AG08396 (cell line): Measurements from ENCODE around the gene HIP1R.
"Not testable (repeated sequence)": the region's sequence is repeated elsewhere in the genome, so short reads cannot be mapped to it uniquely, and the experiment has no call there.

Experiments used
- DNase-seq: peaks from one replicate; pipeline ENCODE4 v3.0.0; 2012; ENCODE audit warnings: low spot score, mixed read lengths

The HIP1R gene

DNA sequence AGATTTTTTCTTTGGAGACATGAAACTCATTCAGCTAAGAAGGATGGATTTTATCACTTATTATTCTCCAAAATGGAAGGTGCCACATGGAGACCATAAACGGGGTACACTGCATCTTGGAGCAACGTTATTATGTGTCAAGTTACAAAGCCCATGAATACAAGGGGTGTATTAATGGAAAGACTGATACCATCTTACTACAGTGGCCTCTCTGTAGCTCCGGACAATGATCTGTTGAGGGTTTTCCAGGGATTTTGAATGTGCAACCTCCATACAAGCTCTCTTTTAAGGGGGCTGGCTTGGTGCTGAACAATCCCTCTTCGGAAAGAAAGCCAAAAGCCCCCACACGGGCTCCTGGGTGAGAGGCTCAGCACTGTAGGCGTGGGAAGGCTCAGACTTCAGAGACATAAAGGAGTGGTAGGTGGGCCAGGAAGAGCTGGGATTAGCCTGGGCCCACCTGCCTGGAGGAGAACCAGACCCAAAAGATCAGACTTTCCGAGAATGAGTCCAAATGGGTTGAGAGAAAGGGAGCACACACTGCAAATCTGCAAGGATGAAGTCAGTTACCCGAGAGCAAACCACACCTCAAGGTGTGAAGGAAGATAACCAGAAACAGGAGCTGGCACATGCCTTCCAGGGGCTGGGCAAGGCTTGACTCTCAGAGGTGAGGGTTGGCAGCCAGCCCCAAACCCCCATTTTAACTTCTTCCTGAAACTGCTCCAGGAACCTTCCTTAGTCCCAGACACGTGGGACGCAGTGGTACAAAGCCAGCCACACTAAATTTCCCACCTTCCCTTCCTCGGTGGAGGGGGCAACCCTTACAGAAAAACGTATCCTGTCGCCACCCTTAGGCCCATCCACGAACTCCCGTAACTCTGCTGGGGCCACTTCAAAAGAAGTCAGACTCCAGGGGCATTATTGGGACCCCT lies 59.2 kb downstream of the HIP1R start:
- no peak for DNase-seq

- DNase-seq, result no peak
Observed at GRCh38 chr12:122895320-122895703, 60.1 kb downstream of the HIP1R start.

DNA sequence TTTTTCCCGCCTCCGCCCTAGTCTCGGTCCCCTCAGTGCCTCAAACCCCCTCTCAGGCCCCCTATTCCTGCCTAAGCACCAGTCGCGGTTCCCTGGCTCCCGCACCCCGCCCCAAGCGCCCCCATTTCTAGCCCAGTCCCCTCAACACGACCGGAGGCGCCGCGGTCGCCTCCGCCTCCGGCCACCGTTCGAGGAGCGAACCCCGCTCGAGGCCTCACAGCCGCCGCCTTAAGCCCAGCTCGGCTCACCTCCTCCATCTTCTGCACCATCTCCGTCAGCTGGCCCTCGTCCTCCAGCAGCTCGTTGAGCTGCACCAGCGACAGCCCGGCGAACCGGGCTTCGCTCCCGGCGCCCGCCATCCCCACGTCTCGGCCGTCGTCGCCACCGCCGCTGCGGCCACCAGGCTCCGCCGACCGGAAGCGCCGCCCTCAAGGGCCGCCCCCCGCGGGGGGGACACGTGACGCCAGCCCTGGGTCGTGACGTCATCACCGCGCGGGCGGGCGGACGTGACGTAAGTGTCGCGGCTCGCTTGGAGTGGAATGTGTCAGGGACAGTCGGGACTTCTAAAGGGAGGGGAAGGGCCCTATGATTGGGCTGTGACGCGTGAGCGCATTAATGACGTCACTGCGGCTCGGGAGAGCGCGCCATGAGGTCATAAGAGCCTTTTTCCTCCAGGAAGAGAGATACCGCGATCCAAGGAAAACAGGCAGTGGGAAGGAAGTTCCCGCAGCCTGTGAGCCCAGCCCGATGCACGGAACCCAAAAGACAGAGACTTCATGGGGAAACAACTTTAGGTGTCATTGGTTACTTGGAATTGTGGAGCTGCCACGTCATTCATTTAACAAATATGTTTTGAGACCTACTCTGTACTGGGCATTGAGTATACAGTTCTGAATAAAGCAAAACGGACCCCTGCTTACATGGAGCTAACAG lies 60.7 kb downstream of the HIP1R start, which contains the start of gene VPS37B:
Gene VPS37B (minus strand): TSS at position 421 of the 933 bp plus-strand sequence. CDS start 62 bp downstream, at position 359.
- peak; percentile 96 for DNase-seq

DNA sequence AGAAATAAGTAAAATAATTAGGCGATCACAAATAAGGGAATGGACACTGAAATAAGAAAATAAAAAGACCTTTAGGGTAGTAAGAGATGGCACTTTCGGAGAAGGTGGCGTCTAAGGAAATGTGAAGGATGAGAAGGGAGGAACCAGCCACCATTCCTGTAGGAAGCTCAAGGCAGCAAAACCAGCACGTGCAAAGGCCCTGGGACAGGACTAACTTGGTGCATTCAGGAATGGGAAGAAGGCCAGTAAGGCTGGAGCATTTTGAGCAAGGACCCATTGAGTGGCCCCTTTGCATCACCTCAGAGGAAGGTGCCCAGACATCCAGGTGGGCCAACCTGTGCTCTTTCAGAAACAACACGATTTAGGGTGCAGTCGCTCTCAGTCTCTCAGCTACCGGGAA lies 61.4 kb downstream of the HIP1R start:
- no peak for DNase-seq

DNA sequence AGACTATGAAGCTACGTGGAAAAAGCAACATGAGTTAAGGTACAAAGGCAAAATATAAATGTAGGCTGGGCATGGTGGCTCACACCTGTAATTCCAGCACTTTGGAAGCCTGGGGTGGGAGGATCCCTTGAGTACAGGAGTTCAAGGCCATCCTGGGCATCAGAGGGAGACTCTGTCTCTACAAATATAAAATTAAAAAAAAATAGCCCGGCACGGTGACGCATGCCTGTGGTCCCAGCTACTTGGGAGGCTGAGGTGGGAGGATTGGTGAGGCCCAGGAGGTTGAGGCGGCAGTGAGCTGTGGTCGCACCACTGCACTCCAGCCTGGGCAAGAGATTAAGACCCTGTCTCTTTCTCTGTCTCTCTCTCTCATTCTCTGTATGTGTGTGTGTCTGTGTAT lies 64.6 kb downstream of the HIP1R start:
- DNase-seq, result no peak

DNA sequence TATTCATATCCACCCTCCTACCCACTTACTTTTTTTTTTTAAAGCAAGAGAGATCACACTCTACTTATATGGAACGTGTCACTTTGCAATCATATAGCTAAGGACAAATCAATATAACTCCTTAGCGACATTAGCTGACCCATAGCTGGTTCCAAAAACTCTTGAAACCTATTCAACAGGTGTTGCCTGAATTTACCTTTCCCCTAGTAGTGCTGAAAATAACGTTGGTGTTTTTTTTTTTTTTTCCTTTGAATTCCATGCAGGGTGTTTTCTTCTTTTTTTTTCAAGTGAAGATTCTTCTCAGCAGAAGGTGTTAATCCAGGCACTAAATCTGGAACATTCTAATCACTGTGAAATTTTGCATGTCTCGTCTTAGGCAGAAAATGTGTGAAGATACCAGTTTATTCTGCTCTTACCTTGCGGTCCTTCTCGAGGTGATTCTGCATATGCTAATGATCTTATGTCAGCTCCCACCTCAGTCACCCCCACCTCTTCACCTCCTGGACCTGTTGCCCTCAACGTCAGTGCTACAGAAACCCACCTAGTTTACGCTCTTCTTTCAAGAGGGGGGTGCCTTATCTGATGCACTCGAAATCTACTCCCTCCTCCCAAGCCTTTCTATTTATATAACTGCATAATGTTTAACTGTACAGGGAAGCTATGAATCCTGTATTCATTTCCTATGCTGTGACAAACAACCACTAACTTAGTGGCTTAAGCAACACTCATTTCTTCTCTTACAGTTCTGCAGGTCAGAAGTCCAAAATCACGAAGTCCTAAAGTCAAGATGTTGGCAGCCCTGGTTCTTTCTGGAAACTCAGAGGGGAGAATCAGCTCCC lies 67.8 kb downstream of the HIP1R start:
- DNase-seq, result no peak

DNA sequence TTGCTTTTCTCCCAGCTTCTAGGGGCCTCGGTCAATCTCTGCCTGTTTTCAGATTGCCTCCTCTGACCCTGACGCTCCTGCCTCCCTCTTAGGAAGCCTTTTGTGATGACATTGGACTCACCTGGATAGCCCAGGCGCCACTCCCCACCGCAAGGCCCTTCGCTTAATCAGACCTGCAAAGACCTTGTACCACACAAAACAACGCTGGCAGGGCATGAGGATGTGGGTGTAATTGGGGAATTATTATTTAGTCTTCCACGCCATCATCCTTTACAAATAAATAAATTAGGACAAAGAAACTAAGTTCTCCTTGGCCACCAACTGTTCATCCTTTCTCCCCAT lies 68.4 kb downstream of the HIP1R start:
- no peak for DNase-seq

DNA sequence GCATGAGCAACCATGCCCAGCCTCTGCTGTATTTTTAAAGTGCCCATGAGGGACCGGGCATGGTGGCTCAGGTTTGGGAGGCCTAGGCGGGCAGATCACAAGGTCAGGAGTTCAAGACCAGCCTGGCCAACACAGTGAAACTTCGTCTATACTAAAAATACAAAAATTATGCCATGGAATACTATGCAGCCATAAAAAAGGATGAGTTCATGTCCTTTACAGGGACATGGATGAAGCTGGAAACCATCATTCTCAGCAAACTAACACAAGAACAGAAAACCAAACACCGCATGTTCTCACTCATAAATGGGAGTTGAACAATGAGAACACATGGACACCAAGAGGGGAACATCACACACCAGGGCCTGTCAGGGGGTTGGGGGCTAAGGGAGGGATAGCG lies 70.0 kb downstream of the HIP1R start:
- not testable (repeated sequence) for DNase-seq

GRCh38 chr12:122908915-122909314 lies 73.7 kb downstream of the HIP1R start:
- DNase-seq, result no peak

- no peak for DNase-seq
Observed at GRCh38 chr12:122909442-122910288, 74.4 kb downstream of the HIP1R start.
